ENCODE data around the gene FAM83F. TPM values are rescaled to one million over a fixed set of nuclear protein-coding genes. Genes with fewer than 3 reads are reported as not detected.

FAM83F gene
- total RNA-seq, 1 donor from 2014 or later = 0.13 TPM

DNA sequence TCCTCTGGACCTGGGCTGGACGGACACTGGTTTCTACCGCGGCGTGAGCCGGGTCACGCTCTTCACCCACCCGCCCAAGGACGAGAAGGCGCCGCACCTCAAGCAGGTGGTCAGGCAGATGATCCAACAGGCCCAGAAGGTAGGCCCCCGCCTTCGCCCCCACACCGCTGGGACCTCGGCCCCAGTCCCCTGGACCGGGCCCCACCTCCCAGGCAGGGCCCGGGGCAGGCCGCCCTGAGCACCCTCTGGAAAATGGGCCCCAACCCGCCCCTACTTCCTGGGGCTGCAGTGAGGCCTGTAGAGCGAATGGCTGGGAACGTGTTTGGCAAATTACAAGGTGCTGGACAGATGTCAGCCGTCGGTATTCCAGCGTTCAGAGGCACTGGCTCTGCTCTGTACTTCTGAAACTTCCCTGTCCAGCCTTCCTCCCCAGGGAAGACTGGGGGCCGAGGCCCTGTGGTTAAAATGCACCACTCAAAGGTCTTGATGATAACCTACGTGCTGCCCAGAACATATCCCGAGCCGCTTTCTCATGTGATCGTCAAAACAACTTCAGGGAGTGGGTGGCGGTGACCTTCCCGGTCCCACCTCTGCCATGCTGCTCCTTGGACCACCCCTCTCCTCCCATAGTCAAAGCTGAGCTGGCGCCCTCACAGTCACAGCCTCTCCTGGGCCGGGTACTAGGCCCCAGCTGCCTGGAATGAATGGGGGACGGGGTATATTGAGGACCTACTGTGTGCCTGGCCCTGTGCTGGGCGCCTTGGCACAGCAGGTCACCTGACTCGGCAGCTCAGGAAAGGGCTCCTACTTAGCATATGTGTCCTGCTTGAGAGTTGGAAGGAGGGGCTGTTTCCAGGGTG is 869 bp downstream of the FAM83F start:
- H3K27ac Mint-ChIP-seq = no peak overlapping the region
- no peak for TF ChIP-seq CTCF (IDR thresholded peaks at IDR 0.05)
- H3K4me3 Mint-ChIP-seq = peak overlapping the region; percentile 44
- peaks cover 43% of the 10 kb centered on the region for H3K27me3 Mint-ChIP-seq
- CTCF ChIA-PET = no interaction called here
- POLR2A ChIA-PET = interaction anchor here (0.5 kb wide), 1 partner anchor 350 kb away, joined by 9 read pairs; no protein-coding TSS in a partner anchor
- no peak for ATAC-seq (ENCODE audit: low read depth)
- H3K4me1 Mint-ChIP-seq = peaks cover 6% of the 10 kb centered on the region
- no peaks in the 10 kb centered on the region for H3K36me3 Mint-ChIP-seq (ENCODE audit: low read depth)
- no peak for DNase-seq
- intact Hi-C loops (cut with micrococcal nuclease) = no loop called here
- H3K9me3 Mint-ChIP-seq = no peaks in the 10 kb centered on the region

DNA sequence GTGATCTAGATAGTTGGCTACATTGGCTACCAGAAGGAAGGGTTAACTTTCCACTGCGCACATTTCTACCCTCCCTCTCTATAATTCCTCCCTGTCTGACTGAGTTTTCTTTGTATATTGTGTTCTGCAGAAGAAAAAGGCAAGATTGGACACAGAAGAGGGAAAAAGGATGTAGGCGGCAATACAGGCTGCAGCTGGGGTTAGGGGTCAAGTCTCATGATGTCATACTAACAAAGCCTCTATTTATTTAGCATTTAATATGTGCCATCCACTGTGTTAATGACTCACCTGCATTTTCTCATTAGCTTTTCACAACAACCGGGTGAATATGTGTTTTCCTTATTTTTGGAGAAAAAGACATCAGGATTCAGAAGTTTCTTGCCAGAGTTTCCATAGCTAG is 2.0 kb downstream of the FAM83F start:
- intact Hi-C loops (cut with micrococcal nuclease) = no loop called here
- peaks cover 6% of the 10 kb centered on the region for H3K4me1 Mint-ChIP-seq
- no peak for ATAC-seq (ENCODE audit: low read depth)
- no peaks in the 10 kb centered on the region for H3K36me3 Mint-ChIP-seq (ENCODE audit: low read depth)
- no peak for DNase-seq
- no peak for TF ChIP-seq CTCF (IDR thresholded peaks at IDR 0.05)
- no peaks in the 10 kb centered on the region for H3K9me3 Mint-ChIP-seq
- peak overlapping the region; percentile 19 for H3K4me3 Mint-ChIP-seq
- peaks cover 42% of the 10 kb centered on the region for H3K27me3 Mint-ChIP-seq
- no peak overlapping the region for H3K27ac Mint-ChIP-seq
- ChIA-PET POLR2A (no interaction called here), CTCF (interaction anchor here (1.2 kb wide), 1 partner anchor 24 kb away, joined by 3 read pairs; no protein-coding TSS in a partner anchor)

- ATAC-seq (ENCODE audit: low read depth) (no peak), DNase-seq (no peak)
- TF ChIP-seq CTCF (IDR thresholded peaks at IDR 0.05) = no peak
- ChIA-PET POLR2A (no interaction called here), CTCF (interaction anchor here (1.2 kb wide), 1 partner anchor 23 kb away, joined by 3 read pairs; no protein-coding TSS in a partner anchor)
- H3K27me3 Mint-ChIP-seq = peaks cover 39% of the 10 kb centered on the region
- no peaks in the 10 kb centered on the region for H3K36me3 Mint-ChIP-seq (ENCODE audit: low read depth)
- no peak overlapping the region for H3K4me3 Mint-ChIP-seq
- no peaks in the 10 kb centered on the region for H3K9me3 Mint-ChIP-seq
- H3K27ac Mint-ChIP-seq = no peak overlapping the region
- peaks cover 6% of the 10 kb centered on the region for H3K4me1 Mint-ChIP-seq
- intact Hi-C loops (cut with micrococcal nuclease) = no loop called here
Observed at GRCh38 chr22:39997421-39997820, 2.7 kb downstream of the FAM83F start.

DNA sequence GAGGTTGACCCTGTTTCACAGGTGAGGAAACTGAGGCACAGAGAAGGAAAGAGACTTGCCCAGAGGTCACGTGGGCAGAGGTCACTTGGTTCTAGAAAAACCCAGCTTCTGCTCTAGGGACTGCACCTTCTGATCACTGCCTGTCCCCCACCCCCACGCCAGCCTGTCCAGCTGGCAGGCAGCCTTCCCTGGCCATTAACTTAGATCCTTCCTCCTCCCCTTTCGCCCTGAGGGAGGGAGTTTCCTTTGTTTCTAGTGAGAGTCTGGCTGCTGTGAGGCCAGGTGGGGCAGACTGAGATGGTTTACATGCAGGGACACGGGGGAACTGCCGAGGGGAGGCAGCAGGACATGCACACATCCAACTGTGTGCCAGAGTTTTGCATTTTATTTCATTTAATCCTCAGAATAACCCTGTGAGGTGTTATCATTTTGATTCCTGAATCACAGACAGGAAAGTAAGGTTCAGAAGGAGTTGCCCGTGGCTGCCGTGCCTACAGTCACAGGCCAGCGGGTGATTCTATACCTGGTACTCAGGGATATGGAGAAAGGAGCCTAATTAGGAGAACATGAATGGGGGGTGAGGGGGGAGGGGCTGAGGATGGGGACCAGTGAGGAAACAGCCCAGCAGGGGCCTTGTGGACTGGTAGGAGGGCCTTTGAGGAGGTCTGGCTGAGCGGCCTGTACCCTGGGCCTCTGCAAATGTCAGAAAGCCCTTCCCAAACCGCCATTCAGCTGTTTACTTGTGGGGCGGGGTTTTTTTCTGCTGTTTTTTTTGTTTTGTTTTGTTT is 3.4 kb downstream of the FAM83F start:
- ChIA-PET CTCF (no interaction called here), POLR2A (no interaction called here)
- no peak for DNase-seq
- Mint-ChIP-seq H3K4me1 (peaks cover 6% of the 10 kb centered on the region), H3K27ac (no peak overlapping the region), H3K4me3 (no peak overlapping the region), H3K36me3 (ENCODE audit: low read depth) (no peaks in the 10 kb centered on the region), H3K27me3 (peaks cover 37% of the 10 kb centered on the region), H3K9me3 (no peaks in the 10 kb centered on the region)
- no peak for TF ChIP-seq CTCF (IDR thresholded peaks at IDR 0.05)
- intact Hi-C loops (cut with micrococcal nuclease) = no loop called here
- no peak for ATAC-seq (ENCODE audit: low read depth)
